Femur (tissue), 1 donor: ENCODE measurements around the gene BTRC.

Source experiments
- DNase-seq: peaks from one replicate; pipeline ENCODE4 v3.0.0-alpha.2; 2017

Gene BTRC

GRCh38 chr10:101597091-101597900, 243.3 kb downstream of the BTRC start:
- no peak for DNase-seq

GRCh38 chr10:101601541-101601940, 247.6 kb downstream of the BTRC start:
- DNase-seq, result no peak

- peak; percentile 79 for DNase-seq
These were observed 248.9 kb downstream of the BTRC start for GRCh38 chr10:101602761-101603398.
